Osteocyte (in vitro differentiated cells): Measurements from ENCODE around the gene PSMA5. TPM values are rescaled to one million over a fixed set of nuclear protein-coding genes. Genes with fewer than 3 reads are reported as not detected.

ENCODE experiments used
- DNase-seq: peaks from one replicate; pipeline ENCODE4 v3.0.0; 2021; ENCODE audit warnings: mixed read lengths; ENCODE audit not compliant: unreplicated experiment; ENCODE audit errors: extremely low spot score
- H3K27ac Mint-ChIP-seq: one replicate; pipeline ENCODE4 v1.8.0; 2021; ENCODE audit warnings: mild to moderate bottlenecking, mixed read lengths; ENCODE audit not compliant: unreplicated experiment
- H3K27me3 Mint-ChIP-seq: one replicate; pipeline ENCODE4 v1.8.0; 2021; ENCODE audit warnings: mixed read lengths; ENCODE audit not compliant: unreplicated experiment
- H3K36me3 Mint-ChIP-seq: one replicate; pipeline ENCODE4 v1.8.0; 2021; ENCODE audit warnings: mixed read lengths; ENCODE audit not compliant: unreplicated experiment
- H3K4me1 Mint-ChIP-seq: one replicate; pipeline ENCODE4 v1.8.0; 2021; ENCODE audit warnings: mixed read lengths; ENCODE audit not compliant: unreplicated experiment
- H3K4me3 Mint-ChIP-seq: one replicate; pipeline ENCODE4 v1.8.0; 2021; ENCODE audit warnings: mild to moderate bottlenecking, moderate library complexity, mixed read lengths; ENCODE audit not compliant: unreplicated experiment
- H3K9me3 Mint-ChIP-seq: one replicate; pipeline ENCODE4 v1.8.0; 2021; ENCODE audit warnings: mixed read lengths; ENCODE audit not compliant: unreplicated experiment
- CTCF ChIP-seq: fragments of 200-600 bp; sonication (generic); IDR thresholded peaks from 2 replicates; pipeline ENCODE4 v1.5.0; 2021; ENCODE audit warnings: antibody characterized with exemption, mild to moderate bottlenecking, moderate library complexity
- total RNA-seq: library from RNA; stranded (reverse); gene quantifications from 2 replicates; pipeline ENCODE4 v1.2.1, GENCODE V29; 2021

Gene PSMA5
- total RNA-seq, 1 donor from 2014 or later: 108 TPM

GRCh38 chr1:109444346-109444745, 18.1 kb upstream of the PSMA5 start:
- no peak overlapping the region for H3K27ac Mint-ChIP-seq
- H3K9me3 Mint-ChIP-seq: no peaks in the 10 kb centered on the region
- H3K36me3 Mint-ChIP-seq: no peaks in the 10 kb centered on the region
- peaks cover 38% of the 10 kb centered on the region for H3K27me3 Mint-ChIP-seq
- no peak overlapping the region for H3K4me3 Mint-ChIP-seq
- no peak for DNase-seq
- TF ChIP-seq CTCF: no peak
- no peaks in the 10 kb centered on the region for H3K4me1 Mint-ChIP-seq

GRCh38 chr1:109443476-109443875, 17.2 kb upstream of the PSMA5 start:
- H3K27ac Mint-ChIP-seq: no peak overlapping the region
- H3K4me1 Mint-ChIP-seq: no peaks in the 10 kb centered on the region
- no peak for DNase-seq
- no peak for TF ChIP-seq CTCF
- H3K4me3 Mint-ChIP-seq: no peak overlapping the region
- no peaks in the 10 kb centered on the region for H3K9me3 Mint-ChIP-seq
- peaks cover 31% of the 10 kb centered on the region for H3K27me3 Mint-ChIP-seq
- no peaks in the 10 kb centered on the region for H3K36me3 Mint-ChIP-seq

GRCh38 chr1:109441069-109441468, 14.8 kb upstream of the PSMA5 start:
- peaks cover 10% of the 10 kb centered on the region for H3K27me3 Mint-ChIP-seq
- no peak overlapping the region for H3K27ac Mint-ChIP-seq
- TF ChIP-seq CTCF: no peak
- H3K36me3 Mint-ChIP-seq: no peaks in the 10 kb centered on the region
- no peaks in the 10 kb centered on the region for H3K4me1 Mint-ChIP-seq
- no peaks in the 10 kb centered on the region for H3K9me3 Mint-ChIP-seq
- H3K4me3 Mint-ChIP-seq: no peak overlapping the region
- DNase-seq: no peak

GRCh38 chr1:109438798-109439297, 12.6 kb upstream of the PSMA5 start:
- H3K9me3 Mint-ChIP-seq: no peaks in the 10 kb centered on the region
- H3K4me1 Mint-ChIP-seq: no peaks in the 10 kb centered on the region
- no peak for TF ChIP-seq CTCF
- no peak overlapping the region for H3K4me3 Mint-ChIP-seq
- H3K36me3 Mint-ChIP-seq: no peaks in the 10 kb centered on the region
- H3K27me3 Mint-ChIP-seq: peaks cover 2% of the 10 kb centered on the region
- no peak overlapping the region for H3K27ac Mint-ChIP-seq
- DNase-seq: no peak

- no peak for TF ChIP-seq CTCF
- Mint-ChIP-seq H3K9me3 (no peaks in the 10 kb centered on the region), H3K27ac (no peak overlapping the region), H3K36me3 (no peaks in the 10 kb centered on the region), H3K4me1 (no peaks in the 10 kb centered on the region), H3K27me3 (peaks cover 2% of the 10 kb centered on the region), H3K4me3 (no peak overlapping the region)
- DNase-seq: no peak
Measured at GRCh38 chr1:109434484-109434883, 8.2 kb upstream of the PSMA5 start.
